ENCODE measurements around the gene LRRC49.

Gene LRRC49

DNA sequence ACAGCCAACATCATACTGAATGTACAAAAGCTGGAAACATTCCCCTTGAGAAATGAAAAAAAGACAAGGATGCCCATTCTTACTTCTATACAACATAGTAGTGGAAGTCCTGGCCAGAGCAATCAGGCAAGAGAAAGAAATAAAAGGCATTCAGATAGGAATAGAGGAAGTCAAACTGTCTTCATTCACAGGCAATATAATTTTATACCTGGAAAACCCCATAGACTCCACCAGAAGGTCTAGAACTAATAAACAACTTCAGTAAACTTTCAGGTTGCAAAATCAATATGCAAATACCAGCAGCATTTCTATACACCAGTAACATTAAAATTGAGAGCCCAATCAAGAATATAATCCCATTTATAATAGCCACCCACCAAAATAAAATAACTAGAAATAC lies 195.5 kb downstream of the LRRC49 start:
- no peak for DNase-seq

DNA sequence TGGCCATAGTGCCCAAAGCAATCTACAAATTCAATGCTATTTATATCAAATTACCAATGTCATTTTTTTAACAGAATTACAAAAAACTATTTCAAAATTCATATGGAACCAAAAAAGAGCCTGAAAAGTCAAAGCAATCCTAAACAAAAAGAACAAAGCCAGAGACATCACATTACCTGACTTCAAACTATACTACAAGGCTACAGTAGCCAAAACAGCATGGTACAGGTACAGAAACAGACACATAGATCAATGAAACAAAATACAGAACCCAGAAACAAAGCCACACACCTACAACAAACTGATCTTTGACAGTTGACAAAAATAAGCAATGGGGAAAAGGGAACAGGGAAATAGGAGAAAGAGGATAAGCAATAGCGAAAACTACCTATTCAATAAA lies 196.1 kb downstream of the LRRC49 start:
- DNase-seq, result no peak

DNA sequence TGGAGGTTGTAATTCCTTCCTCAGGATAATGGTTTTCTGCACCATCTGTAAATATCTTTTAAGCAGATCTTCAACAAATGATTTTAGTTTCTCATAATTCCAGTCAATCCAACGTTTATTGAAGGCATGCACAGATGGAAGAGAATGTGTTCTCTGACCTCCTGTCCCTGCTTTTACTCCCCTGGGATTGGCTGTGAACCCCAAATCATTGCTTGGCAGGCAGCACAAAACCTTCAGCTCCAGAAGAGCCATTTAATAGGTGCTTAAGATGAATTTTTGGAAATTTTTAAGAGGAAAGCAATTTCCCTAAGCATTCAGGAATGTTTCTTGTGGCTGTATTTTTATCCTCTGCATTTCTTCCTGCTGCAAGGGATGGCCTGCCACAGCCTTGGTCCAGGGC lies 197.2 kb downstream of the LRRC49 start:
- no peak for DNase-seq

DNA sequence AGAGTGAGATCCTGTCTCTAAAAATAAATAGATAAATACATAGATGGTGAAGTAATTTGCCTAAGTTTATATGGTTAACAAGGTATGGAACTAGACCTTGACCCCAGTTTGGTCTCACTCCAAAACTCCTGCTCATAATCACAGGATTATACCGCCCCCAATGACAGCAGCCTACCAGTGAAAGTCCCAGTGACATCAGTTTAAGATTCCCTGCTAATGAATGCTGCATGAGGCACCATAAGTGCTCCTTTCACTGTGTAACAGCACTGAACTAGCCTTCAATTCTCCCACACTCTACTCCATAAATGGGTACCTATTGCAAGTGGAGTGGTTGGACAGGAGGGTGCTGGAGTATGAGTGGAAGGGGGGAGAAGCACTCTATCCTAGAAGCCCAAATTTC lies 199.0 kb downstream of the LRRC49 start:
- DNase-seq, result no peak

DNA sequence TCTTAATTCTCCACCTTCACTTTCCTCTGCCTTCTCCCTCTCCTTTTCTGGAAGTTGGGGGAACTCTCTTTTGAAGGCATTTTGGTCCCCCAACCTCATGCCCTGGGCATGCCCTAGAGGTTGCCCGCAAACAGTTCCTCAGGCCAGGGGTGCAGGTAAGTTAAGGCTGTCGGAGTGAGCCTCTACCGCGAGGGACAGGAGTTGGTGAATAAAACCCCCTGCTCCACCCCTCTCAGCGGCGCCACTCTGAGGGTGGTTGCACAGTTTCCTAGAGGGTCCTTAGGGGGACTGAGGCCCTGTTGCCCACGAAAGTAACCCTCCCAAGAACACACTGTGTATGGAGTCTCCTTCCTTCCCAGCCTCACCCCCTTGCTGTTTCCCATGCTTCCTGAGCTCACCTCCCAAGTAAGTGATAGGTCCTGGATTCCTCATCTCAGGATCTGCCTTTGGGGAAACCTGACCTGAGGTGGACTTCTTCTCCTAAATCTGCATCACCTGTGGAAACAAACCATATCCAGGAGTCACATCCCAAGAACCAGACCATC lies 199.5 kb downstream of the LRRC49 start:
- DNase-seq, result no peak

DNA sequence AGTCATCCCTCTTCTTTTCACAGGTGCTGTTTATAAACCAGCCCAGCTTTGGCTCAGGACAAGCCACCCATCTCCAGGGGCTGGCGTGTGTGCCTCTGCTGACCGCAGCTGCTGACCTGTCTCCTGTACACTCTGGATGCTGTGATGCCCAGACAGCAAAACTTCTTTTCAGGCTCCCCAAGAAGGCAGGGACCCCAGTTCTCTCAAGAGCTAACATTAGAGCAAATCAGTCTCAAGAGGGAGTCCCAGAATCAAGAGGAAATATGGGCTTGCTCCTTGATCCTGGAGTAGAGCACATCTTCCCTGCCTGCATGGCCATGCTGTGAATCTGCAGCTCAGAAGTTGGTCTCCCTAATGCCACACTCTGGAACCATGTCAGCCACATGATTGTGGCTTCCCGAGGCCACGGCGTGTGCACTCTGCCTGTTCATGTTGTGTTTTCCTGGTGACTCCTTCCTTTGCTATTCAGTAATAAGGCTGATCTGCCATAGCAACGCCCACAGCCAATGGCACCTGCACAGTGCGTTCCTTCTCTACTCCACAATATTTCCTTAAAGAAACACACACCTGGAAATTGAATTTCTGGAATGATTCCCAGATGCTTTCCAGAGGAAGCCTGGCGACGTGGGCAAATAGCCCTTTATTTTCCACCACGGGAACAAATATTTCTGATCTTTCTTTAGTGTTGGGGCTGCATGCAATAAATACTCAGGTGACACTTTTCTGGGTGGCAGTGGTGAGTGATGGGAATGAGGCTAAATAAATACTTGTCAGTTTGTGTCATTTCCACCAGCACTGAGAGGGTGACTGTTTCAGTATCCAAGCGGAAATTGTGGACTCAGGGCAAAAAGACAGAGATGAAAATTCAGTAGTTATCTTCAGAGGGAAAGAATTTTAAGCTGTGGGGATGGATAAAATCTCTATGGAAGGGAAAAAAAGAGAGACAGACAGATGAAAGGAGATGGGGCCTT lies 200.7 kb downstream of the LRRC49 start:
- no peak for DNase-seq

DNA sequence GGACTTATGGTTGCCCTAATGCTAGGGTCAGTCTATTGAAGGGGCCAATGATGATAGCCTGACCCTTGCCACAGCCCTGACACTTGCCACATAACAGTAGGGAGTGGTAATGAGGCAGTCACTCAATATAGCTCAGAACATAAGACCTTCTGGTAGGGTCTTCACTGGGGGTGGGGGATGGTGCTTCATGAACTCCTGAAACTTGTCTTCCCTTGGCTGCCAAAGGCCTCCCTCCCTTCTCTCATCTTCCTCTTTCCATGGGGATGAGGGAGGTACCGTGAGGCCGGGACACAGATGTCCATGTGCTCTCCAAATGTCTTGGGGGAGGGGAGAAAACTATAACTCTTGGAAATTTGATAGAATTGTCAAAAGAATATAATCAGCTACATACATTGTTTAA lies 201.5 kb downstream of the LRRC49 start:
- DNase-seq, result no peak

DNA sequence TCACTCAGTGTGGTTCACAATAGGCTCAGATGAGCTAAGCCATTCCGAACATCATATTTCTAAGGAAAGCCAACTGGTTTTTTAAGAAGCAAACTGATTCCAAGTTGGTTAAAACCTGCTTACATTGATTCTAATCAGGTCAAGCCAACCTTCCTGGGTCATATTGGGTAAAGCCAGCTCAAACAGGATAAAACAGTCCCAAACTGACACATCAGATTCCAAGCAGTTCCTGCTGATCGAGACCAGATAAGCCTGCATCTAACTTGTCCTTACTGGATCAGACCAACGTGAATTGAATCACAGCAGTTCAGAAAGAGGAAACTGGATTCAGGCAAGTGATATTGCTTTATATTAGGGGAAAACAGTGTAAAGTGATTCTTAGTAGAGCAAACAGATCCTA lies 204.1 kb downstream of the LRRC49 start:
- no peak for DNase-seq

DNA sequence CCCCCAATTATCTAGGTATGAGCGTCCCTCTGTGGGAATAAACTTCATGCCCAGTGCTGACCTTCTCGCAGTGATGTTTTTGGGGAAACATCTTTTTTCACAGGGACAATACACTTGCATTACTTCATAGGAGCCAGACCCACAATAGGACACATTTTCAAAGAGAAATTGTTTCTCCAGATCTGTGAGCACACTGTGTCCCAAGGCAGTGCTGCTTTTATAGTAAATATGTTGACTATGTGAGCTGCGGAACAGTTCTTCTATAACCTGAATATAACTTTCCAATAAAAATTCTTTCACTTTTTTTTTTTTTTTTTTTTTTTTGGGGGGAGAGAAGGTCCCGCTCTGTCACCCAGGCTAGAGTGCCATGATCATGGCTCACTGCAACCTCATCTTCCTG lies 205.3 kb downstream of the LRRC49 start:
- no peak for DNase-seq

DNA sequence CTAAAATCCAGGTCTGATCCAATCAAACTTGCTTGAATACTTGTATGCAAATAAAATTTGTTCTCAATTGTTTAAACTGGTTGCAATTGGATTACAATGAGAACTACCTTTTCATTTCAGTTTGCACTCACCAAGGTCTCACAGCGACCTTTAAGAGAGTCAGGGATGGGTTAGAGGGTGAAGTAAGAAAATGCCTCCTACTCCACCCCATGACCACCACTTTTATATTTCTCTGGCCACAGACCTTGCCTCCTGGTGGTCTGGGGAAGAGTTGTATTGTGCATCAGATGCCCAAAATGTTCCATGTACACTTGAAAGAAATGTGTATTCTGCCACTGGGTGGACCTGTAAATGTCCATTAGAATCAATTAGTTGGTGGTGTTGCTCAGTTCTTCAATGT lies 206.3 kb downstream of the LRRC49 start:
- no peak for DNase-seq

Measured in nucleus accumbens (tissue), 56 donors.